ENCODE results near the gene AGAP1. TPM values are rescaled to one million over a fixed set of nuclear protein-coding genes. Genes with fewer than 3 reads are reported as not detected.

AGAP1 gene
- total RNA-seq, 2 experiments from 2014 or later, result not detected

DNA sequence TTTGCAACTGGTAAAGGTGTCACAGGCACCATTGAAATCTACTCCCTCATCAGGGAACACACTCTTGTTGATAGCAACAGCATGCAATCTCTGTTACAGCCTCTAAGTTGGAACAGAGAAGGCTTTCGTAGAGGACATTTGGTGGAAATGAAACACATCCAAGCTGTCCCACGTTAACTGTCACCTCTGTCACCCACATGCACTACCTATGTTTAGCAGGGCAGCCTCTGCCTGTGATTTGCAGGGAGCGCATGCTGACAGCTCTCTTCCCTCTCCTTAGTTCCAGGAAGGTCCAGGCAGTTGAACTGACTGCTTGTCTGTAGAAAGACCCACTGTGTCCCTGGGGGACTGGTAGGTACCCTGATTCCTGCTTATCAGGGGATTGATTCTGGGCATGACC lies 367.5 kb downstream of the AGAP1 start:
- no TSS peak for BruUV-seq (replicated peaks)
- no peak for DNase-seq (ENCODE audit: low spot score)
- Histone ChIP-seq H3K4me3 (ENCODE audit: low read depth, low read length, poor library complexity, severe bottlenecking) (no peak overlapping the region), H3K9me2 (ENCODE audit: insufficient read depth, low read length) (no peaks in the 10 kb centered on the region), H3K27ac (ENCODE audit: low read depth, low read length, poor library complexity, severe bottlenecking) (no peak overlapping the region), H3K4me1 (ENCODE audit: insufficient read depth, low read length, poor library complexity, severe bottlenecking) (no peaks in the 10 kb centered on the region), H3K9me3 (ENCODE audit: low read length) (no peaks in the 10 kb centered on the region), H3K79me2 (ENCODE audit: insufficient read depth, low read depth, low read length) (no peaks in the 10 kb centered on the region), H3K36me3 (ENCODE audit: insufficient read depth, low read length) (no peaks in the 10 kb centered on the region), H4K20me1 (ENCODE audit: insufficient read depth, low read length) (no peaks in the 10 kb centered on the region), H2AFZ (ENCODE audit: low read length) (no peak overlapping the region), H3K4me2 (ENCODE audit: low read length) (no peak overlapping the region)
- POLR2A ChIA-PET, result no interaction called here
- TF ChIP-seq EZH2phosphoT487 (IDR thresholded peaks at IDR 0.05; ENCODE audit: borderline replicate concordance, low read depth, low read length), result no peak
- TF ChIP-seq, protein P1, sequence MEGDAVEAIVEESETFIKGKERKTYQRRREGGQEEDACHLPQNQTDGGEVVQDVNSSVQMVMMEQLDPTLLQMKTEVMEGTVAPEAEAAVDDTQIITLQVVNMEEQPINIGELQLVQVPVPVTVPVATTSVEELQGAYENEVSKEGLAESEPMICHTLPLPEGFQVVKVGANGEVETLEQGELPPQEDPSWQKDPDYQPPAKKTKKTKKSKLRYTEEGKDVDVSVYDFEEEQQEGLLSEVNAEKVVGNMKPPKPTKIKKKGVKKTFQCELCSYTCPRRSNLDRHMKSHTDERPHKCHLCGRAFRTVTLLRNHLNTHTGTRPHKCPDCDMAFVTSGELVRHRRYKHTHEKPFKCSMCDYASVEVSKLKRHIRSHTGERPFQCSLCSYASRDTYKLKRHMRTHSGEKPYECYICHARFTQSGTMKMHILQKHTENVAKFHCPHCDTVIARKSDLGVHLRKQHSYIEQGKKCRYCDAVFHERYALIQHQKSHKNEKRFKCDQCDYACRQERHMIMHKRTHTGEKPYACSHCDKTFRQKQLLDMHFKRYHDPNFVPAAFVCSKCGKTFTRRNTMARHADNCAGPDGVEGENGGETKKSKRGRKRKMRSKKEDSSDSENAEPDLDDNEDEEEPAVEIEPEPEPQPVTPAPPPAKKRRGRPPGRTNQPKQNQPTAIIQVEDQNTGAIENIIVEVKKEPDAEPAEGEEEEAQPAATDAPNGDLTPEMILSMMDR (conservative IDR thresholded peaks at IDR 0.05; ENCODE audit: low read length), result no peak
- CTCF ChIA-PET (ENCODE audit: unreplicated experiment), result no interaction called here
- intact Hi-C loops (cut with micrococcal nuclease; ENCODE audit: unreplicated experiment), result no loop called here

DNA sequence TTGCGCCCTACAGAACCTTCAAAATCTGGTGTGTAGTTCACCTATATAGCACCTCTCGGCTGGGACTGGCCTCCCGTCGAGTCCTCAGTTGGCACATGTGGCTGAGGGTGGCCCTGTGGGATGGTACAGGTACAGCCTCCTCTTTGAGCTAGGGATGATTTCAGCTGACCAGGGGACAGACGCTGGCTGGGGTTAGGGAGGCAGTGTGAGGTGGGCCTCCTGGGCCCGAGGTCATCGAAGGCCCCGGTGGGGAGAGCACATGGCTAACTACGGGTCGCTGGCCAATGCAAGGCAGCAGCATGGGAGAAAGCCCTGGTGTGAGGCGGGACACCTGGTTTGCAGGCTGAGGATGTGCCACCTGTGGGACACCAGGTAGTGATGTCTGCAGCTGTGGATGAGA lies 369.6 kb downstream of the AGAP1 start:
- no peak for DNase-seq (ENCODE audit: low spot score)
- Histone ChIP-seq H3K4me2 (ENCODE audit: low read length) (no peak overlapping the region), H3K36me3 (ENCODE audit: insufficient read depth, low read length) (no peaks in the 10 kb centered on the region), H3K4me1 (ENCODE audit: insufficient read depth, low read length, poor library complexity, severe bottlenecking) (no peaks in the 10 kb centered on the region), H2AFZ (ENCODE audit: low read length) (no peak overlapping the region), H4K20me1 (ENCODE audit: insufficient read depth, low read length) (no peaks in the 10 kb centered on the region), H3K9me2 (ENCODE audit: insufficient read depth, low read length) (no peaks in the 10 kb centered on the region), H3K9me3 (ENCODE audit: low read length) (no peaks in the 10 kb centered on the region), H3K27ac (ENCODE audit: low read depth, low read length, poor library complexity, severe bottlenecking) (no peak overlapping the region), H3K4me3 (ENCODE audit: low read depth, low read length, poor library complexity, severe bottlenecking) (no peak overlapping the region), H3K79me2 (ENCODE audit: insufficient read depth, low read depth, low read length) (no peaks in the 10 kb centered on the region)
- no peak for TF ChIP-seq EZH2phosphoT487 (IDR thresholded peaks at IDR 0.05; ENCODE audit: borderline replicate concordance, low read depth, low read length)
- TF ChIP-seq, protein P1 (conservative IDR thresholded peaks at IDR 0.05; ENCODE audit: low read length), result no peak
- POLR2A ChIA-PET, result no interaction called here
- CTCF ChIA-PET (ENCODE audit: unreplicated experiment), result no interaction called here
- intact Hi-C loops (cut with micrococcal nuclease; ENCODE audit: unreplicated experiment), result no loop called here
- no TSS peak for BruUV-seq (replicated peaks)

GRCh38 chr2:235864302-235864701 lies 370.5 kb downstream of the AGAP1 start:
- Histone ChIP-seq H2AFZ (ENCODE audit: low read length) (no peak overlapping the region), H3K4me3 (ENCODE audit: low read depth, low read length, poor library complexity, severe bottlenecking) (no peak overlapping the region), H3K9me3 (ENCODE audit: low read length) (no peaks in the 10 kb centered on the region), H3K4me2 (ENCODE audit: low read length) (no peak overlapping the region), H4K20me1 (ENCODE audit: insufficient read depth, low read length) (no peaks in the 10 kb centered on the region), H3K36me3 (ENCODE audit: insufficient read depth, low read length) (no peaks in the 10 kb centered on the region), H3K9me2 (ENCODE audit: insufficient read depth, low read length) (no peaks in the 10 kb centered on the region), H3K4me1 (ENCODE audit: insufficient read depth, low read length, poor library complexity, severe bottlenecking) (no peaks in the 10 kb centered on the region), H3K27ac (ENCODE audit: low read depth, low read length, poor library complexity, severe bottlenecking) (no peak overlapping the region), H3K79me2 (ENCODE audit: insufficient read depth, low read depth, low read length) (no peaks in the 10 kb centered on the region)
- TF ChIP-seq EZH2phosphoT487 (IDR thresholded peaks at IDR 0.05; ENCODE audit: borderline replicate concordance, low read depth, low read length), result no peak
- TF ChIP-seq, protein P1 (conservative IDR thresholded peaks at IDR 0.05; ENCODE audit: low read length), result no peak
- CTCF ChIA-PET (ENCODE audit: unreplicated experiment), result no interaction called here
- POLR2A ChIA-PET, result no interaction called here
- DNase-seq (ENCODE audit: low spot score), result no peak
- intact Hi-C loops (cut with micrococcal nuclease; ENCODE audit: unreplicated experiment), result no loop called here
- no TSS peak for BruUV-seq (replicated peaks)

Data from OCI-LY7 (cell line).